ENCODE data around the gene CKAP2.

The CKAP2 gene

DNA sequence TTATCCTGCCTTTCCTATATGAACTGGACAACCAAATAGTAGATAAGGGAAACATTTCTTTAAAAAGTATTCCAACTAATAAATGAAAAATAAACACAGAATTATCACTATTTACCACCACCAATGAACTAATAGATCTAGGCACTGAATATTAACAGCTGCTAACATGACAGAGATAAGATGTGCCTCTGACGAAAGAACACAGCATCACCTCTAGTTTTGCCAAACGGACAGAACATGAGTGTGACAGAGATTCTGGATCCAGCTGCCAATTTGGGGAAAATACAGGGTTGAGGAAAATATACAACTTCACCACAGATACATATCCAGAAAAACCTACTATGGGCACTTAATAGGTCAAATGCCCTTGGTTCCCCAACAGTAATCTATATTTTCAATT, 22.8 kb upstream of the CKAP2 start:
- no peaks in the 10 kb centered on the region for H3K27me3 ChIP-seq (ENCODE audit: insufficient read depth, low read length)
- no peak overlapping the region for H2AFZ ChIP-seq (ENCODE audit: low read depth, low read length)
- H3K36me3 ChIP-seq (ENCODE audit: insufficient read depth, low read length), result peaks cover 57% of the 10 kb centered on the region
- no peak overlapping the region for H3K4me3 ChIP-seq (ENCODE audit: low read length)
- H3K9me3 ChIP-seq (ENCODE audit: low read length), result no peaks in the 10 kb centered on the region
- H3K4me1 ChIP-seq (ENCODE audit: insufficient read depth, low read length), result no peaks in the 10 kb centered on the region

DNA sequence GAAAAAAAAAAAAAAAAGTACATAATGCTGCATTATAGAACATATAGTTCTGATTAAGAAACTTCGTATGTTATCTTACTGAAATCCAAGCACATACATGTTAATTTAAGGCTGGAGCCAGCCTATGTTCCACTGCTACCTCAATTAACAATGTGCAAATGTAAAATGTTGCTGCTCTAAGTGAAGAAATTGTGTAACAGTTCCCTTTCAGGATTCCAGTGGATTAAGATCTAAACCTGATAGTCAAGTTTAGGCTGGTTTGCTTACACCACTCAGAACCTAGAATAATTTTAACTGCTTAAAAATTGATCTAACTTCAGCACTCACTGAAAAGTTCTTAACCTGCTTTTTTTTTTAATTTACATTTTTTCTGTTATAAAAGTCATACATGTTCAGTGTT, 9.0 kb upstream of the CKAP2 start:
- peaks cover 12% of the 10 kb centered on the region for H3K36me3 ChIP-seq (ENCODE audit: insufficient read depth, low read length)
- no peaks in the 10 kb centered on the region for H3K9me3 ChIP-seq (ENCODE audit: low read length)
- H2AFZ ChIP-seq (ENCODE audit: low read depth, low read length), result no peak overlapping the region
- peaks cover 8% of the 10 kb centered on the region for H3K4me1 ChIP-seq (ENCODE audit: insufficient read depth, low read length)
- no peaks in the 10 kb centered on the region for H3K27me3 ChIP-seq (ENCODE audit: insufficient read depth, low read length)
- H3K4me3 ChIP-seq (ENCODE audit: low read length), result no peak overlapping the region

DNA sequence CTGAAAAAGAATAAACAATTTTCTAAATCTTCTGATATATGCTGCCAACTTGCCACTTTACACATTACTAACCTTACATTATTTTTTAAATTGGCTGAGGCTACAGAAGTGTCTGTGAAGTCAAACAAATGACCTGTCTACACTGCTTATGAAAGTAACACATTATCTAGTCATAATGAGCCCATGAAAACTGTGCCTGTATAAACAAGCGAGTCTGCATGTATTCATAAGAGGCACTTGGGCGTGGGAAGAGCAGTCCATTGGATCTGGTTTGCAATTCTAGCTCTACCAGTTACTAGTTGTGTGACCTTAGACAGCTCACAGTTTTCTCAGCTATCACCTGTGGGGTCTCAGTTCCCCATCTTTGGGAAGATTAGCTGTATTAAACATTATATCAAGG, 7.9 kb upstream of the CKAP2 start:
- Histone ChIP-seq H3K4me3 (ENCODE audit: low read length) (no peak overlapping the region), H3K9me3 (ENCODE audit: low read length) (no peaks in the 10 kb centered on the region), H3K27me3 (ENCODE audit: insufficient read depth, low read length) (no peaks in the 10 kb centered on the region), H2AFZ (ENCODE audit: low read depth, low read length) (no peak overlapping the region), H3K36me3 (ENCODE audit: insufficient read depth, low read length) (peaks cover 3% of the 10 kb centered on the region), H3K4me1 (ENCODE audit: insufficient read depth, low read length) (peaks cover 8% of the 10 kb centered on the region)

DNA sequence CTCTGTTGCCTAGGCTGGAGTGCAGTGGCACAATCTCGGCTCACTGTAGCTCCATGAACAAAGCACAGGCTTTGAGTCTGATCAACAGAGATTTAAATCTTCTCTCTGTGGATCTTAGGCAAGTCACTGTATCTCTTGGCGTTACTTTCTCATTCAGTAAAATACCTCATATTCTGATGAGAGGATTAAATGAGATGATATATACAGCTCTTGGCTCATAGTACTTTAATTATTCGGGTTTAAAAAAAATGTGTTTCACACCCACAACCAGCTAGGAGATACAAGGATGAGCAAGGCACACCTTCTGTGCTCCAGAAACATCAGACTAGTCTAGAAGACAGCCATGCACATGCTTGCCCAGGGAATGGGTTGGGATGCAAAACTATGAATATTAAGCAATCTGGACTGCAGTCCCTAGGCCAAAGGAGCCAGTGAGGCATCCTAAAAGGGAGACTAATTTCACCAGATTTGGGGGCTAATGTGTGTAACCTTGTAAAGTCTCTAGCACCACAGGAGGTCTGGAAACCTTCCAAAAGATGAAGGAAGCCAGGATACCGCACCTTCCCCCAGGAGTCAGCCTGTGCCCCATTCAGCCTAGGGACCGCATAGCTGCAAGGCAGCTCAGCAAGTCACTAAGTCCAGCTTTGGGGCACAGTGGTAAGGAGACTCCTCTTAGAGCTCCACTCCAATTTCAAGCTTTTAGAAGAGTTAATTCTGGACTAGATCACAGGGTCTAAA, 7.3 kb upstream of the CKAP2 start:
- no peak overlapping the region for H3K4me3 ChIP-seq (ENCODE audit: low read length)
- H3K36me3 ChIP-seq (ENCODE audit: insufficient read depth, low read length), result peaks cover 3% of the 10 kb centered on the region

DNA sequence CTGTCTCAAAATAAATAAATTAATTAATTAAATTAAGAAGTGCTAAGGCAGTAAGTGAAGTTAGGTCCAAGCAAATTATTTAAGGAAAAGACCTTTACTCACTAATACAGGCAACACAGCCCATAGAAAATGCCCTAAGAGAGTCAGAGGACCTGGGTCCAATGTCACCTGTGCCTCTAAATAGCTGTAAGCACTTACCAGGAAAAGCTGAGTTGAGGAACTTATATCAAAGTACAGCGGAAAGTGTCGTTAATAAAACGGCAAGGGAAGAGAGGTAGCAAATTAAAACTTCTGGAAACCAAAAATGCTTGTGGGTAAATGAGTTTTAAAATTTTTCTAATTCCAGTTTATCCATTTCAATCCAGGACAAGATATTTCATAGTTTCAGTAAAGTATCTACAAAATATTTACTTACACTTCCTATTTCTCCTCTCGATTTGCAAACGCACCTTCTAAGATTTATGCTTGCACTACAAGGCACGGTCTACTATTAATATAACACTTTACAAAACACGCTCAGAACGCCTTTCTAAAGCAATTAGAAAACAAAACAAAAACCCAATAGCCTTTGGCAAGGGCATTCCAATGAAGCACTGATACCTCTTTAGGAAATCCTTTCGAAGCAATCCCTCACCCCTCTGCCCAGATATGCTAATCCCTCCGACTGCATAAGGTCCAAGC, 5.8 kb upstream of the CKAP2 start:
- peak overlapping the region; percentile 71 for H2AFZ ChIP-seq (ENCODE audit: low read depth, low read length)
- H3K27me3 ChIP-seq (ENCODE audit: insufficient read depth, low read length), result no peaks in the 10 kb centered on the region
- peaks cover 3% of the 10 kb centered on the region for H3K36me3 ChIP-seq (ENCODE audit: insufficient read depth, low read length)
- peak overlapping the region; percentile 59 for H3K4me3 ChIP-seq (ENCODE audit: low read length)
- H3K4me1 ChIP-seq (ENCODE audit: insufficient read depth, low read length), result peaks cover 12% of the 10 kb centered on the region
- no peaks in the 10 kb centered on the region for H3K9me3 ChIP-seq (ENCODE audit: low read length)

More for the DNA sequence above, 7.3 kb upstream of the CKAP2 start:
- H2AFZ ChIP-seq (ENCODE audit: low read depth, low read length), result no peak overlapping the region
- peaks cover 8% of the 10 kb centered on the region for H3K4me1 ChIP-seq (ENCODE audit: insufficient read depth, low read length)
- no peaks in the 10 kb centered on the region for H3K27me3 ChIP-seq (ENCODE audit: insufficient read depth, low read length)
- no peaks in the 10 kb centered on the region for H3K9me3 ChIP-seq (ENCODE audit: low read length)

DNA sequence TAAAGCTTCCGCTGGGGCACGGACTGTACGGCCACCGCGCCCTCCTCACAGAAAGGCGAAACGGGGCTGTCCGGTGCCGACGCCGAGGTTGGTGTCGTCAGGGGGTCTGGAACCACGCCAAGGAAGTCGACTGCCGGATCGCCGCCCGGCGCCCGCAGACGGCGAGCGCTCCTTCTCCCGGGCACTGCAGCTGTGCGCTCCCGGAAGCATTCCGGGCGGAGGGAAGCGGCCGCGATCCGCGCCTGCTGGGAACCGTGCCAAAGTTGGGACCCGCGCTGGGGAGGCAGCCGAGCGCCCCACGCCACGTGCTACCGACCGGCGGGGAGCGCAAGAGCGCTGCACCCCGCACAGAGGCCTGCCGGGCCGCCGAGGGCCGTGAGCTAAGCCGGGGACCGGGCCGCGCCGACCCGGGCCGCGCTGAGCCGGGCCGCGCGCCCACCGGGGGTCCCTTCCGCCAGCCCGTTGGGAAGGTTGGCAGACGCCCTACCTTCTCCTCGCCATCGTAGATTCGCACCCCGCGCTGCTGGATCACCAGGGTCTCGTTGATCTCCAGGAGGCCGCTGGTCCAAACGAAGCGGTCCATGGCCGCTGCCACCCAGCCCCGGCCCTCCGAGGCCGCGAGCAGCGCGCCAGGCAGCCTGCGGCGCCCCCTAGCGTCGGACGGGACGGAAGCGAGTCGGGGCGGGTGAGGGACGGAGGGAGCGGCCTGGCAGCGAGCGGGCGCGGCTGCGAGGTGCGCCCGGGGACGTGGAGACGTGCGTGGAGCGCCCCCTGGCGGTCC, 5.1 kb upstream of the CKAP2 start, which contains the start of gene VPS36:
Gene VPS36, minus strand, starts transcription at position 623 of the 781 bp plus-strand sequence. Its CDS starts 40 bp downstream, at position 583.
- peak within 1 kb of the TSS; percentile 71 for H2AFZ ChIP-seq (ENCODE audit: low read depth, low read length)
- no peaks in the 10 kb centered on the region for H3K36me3 ChIP-seq (ENCODE audit: insufficient read depth, low read length)

DNA sequence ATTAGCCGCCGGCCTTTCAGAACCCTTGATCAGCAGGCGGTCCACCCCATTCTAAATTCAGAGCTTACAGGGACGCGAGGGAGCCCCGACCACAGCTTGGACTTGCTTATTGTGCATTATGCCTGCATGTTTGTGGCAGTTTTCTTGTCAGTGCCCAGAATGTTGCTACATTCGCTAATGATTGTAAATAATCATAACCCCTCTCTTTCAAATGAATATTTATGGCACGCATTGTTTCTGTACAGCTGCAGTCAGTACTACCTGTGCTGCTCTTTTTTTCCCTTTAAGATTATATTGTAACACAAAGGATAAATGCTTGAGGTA, 4.5 kb upstream of the CKAP2 start:
- Histone ChIP-seq H3K4me3 (ENCODE audit: low read length) (peak overlapping the region; percentile 28), H3K4me1 (ENCODE audit: insufficient read depth, low read length) (peaks cover 12% of the 10 kb centered on the region), H3K36me3 (ENCODE audit: insufficient read depth, low read length) (no peaks in the 10 kb centered on the region), H3K27me3 (ENCODE audit: insufficient read depth, low read length) (no peaks in the 10 kb centered on the region), H3K9me3 (ENCODE audit: low read length) (no peaks in the 10 kb centered on the region), H2AFZ (ENCODE audit: low read depth, low read length) (no peak overlapping the region)

More for the DNA sequence above, 5.1 kb upstream of the CKAP2 start, which contains the start of gene VPS36:
- Histone ChIP-seq H3K4me3 (ENCODE audit: low read length) (peak within 1 kb of the TSS; percentile 59), H3K4me1 (ENCODE audit: insufficient read depth, low read length) (peaks cover 12% of the 10 kb centered on the region), H3K27me3 (ENCODE audit: insufficient read depth, low read length) (no peaks in the 10 kb centered on the region), H3K9me3 (ENCODE audit: low read length) (no peaks in the 10 kb centered on the region)

DNA sequence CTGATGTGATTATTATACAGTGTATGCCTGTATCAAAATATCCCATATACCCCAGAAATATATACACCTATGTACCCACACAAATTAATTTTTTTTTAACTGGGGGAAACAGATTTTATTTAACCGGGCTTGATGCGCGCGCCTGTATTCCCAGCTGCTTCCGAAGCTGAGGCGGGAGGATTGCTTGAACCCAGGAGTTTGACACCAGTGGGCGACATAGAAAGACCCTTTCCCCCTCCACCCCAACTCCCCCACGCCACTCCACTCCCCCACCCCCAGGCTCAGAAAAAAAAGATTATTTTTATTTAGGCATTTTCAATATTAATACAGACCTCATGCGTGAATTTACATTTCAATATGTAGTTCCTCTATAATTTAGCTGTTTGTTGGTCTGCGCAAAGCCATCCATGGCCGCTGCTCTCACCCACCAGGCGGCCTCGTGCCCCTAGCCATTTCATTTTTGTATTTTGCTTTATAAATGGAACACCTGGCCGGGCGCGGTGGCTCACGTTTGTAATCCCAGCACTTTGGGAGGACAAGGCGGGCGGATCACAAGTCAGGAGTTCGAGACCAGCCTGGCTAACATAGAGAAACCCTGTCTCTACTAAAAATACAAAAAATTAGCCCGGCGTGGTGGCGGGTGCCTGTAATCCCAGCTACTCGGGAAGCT, 4.0 kb upstream of the CKAP2 start:
- H3K27me3 ChIP-seq (ENCODE audit: insufficient read depth, low read length), result no peaks in the 10 kb centered on the region
- no peaks in the 10 kb centered on the region for H3K36me3 ChIP-seq (ENCODE audit: insufficient read depth, low read length)
- H3K4me1 ChIP-seq (ENCODE audit: insufficient read depth, low read length), result peaks cover 15% of the 10 kb centered on the region
- H3K9me3 ChIP-seq (ENCODE audit: low read length), result no peaks in the 10 kb centered on the region
- H3K4me3 ChIP-seq (ENCODE audit: low read length), result peak overlapping the region; percentile 28
- H2AFZ ChIP-seq (ENCODE audit: low read depth, low read length), result no peak overlapping the region

DNA sequence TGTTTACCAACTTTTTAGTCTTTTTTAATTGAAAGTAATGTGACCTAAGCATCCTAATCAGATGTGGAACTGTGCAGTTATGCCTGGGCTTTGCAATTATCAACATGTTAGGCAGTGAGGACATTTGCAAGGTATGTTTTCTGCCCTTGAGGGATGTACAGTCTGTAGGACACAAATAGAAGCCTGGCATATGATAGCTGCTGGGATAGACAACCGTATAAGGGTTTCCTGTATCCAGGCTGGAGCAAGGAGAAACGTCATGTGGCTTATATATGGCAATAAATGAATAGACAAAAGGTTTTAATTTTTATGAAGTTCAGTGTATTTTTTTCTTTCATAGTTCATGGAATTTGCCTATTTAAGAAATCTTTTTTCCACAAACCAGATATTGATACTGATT, 2.8 kb upstream of the CKAP2 start:
- Histone ChIP-seq H3K27me3 (ENCODE audit: insufficient read depth, low read length) (no peaks in the 10 kb centered on the region), H3K4me3 (ENCODE audit: low read length) (no peak overlapping the region), H2AFZ (ENCODE audit: low read depth, low read length) (no peak overlapping the region), H3K9me3 (ENCODE audit: low read length) (no peaks in the 10 kb centered on the region), H3K36me3 (ENCODE audit: insufficient read depth, low read length) (peaks cover 9% of the 10 kb centered on the region), H3K4me1 (ENCODE audit: insufficient read depth, low read length) (peaks cover 27% of the 10 kb centered on the region)

DNA sequence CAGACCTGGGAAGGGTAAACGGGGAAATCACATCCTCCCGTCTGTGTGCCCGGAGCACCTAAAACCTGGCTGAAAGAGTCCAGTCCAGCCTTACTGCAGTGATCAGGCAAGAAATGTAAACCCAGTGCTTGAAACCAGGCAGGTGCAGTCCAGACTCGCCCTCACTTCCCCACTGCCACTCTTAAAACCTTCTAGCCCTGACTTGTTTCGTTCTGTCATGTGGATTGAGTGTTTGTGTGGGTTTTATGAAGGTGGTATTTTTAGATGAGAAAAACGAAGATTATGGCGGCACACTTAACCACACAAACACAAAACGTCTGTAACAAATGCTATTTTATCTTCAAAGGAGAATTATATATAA, 839 bp upstream of the CKAP2 start:
- H2AFZ ChIP-seq (ENCODE audit: low read depth, low read length), result peak overlapping the region; percentile 91
- H3K36me3 ChIP-seq (ENCODE audit: insufficient read depth, low read length), result peaks cover 22% of the 10 kb centered on the region
- H3K4me1 ChIP-seq (ENCODE audit: insufficient read depth, low read length), result peaks cover 23% of the 10 kb centered on the region
- H3K4me3 ChIP-seq (ENCODE audit: low read length), result peak overlapping the region; percentile 88
- no peaks in the 10 kb centered on the region for H3K9me3 ChIP-seq (ENCODE audit: low read length)
- H3K27me3 ChIP-seq (ENCODE audit: insufficient read depth, low read length), result no peaks in the 10 kb centered on the region

DNA sequence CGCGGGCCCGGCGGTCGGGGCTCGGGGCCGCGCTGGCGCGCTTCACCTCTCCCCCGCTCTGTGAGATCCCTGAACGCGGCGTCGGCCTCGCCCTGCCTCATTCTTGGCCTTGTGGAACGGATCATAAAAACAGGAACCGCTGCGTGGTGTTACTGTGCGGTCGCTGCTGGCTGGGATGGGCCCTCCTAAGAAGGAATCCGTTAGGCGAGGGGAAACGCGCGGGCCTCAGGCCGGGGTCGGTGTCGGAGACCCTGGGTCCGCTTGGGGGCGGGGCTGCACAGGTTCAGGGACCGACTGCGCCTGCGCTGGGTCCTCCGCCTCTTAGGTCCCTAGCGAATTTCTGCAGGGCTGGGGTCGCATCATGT, 381 bp downstream of the CKAP2 start:
- peaks cover 22% of the 10 kb centered on the region for H3K4me1 ChIP-seq (ENCODE audit: insufficient read depth, low read length)
- H3K4me3 ChIP-seq (ENCODE audit: low read length), result peak overlapping the region; percentile 88
- H3K36me3 ChIP-seq (ENCODE audit: insufficient read depth, low read length), result peaks cover 30% of the 10 kb centered on the region
- H2AFZ ChIP-seq (ENCODE audit: low read depth, low read length), result peak overlapping the region; percentile 91
- H3K9me3 ChIP-seq (ENCODE audit: low read length), result no peaks in the 10 kb centered on the region
- H3K27me3 ChIP-seq (ENCODE audit: insufficient read depth, low read length), result no peaks in the 10 kb centered on the region

DNA sequence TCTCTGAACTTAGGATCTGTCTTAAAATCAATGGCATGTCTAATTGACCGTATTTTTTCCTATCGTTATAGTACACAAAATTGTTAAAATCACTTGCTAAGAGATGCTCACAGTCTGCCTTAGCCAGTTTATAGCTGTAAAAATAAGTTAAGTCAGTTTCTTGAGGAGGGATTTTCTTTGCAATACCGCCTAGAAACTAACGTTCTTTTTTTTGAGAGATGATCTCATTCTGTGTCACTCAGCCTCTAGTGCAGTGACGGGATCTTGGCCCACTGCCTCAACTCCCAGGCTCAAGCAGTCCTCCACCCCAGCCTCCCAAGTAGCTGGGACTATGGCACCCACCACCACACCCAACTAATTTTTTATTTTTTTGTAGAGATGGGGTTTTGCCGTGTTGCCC, 4.4 kb downstream of the CKAP2 start:
- H3K36me3 ChIP-seq (ENCODE audit: insufficient read depth, low read length), result peaks cover 66% of the 10 kb centered on the region
- no peak overlapping the region for H2AFZ ChIP-seq (ENCODE audit: low read depth, low read length)
- H3K4me1 ChIP-seq (ENCODE audit: insufficient read depth, low read length), result peaks cover 18% of the 10 kb centered on the region
- H3K4me3 ChIP-seq (ENCODE audit: low read length), result no peak overlapping the region
- no peaks in the 10 kb centered on the region for H3K9me3 ChIP-seq (ENCODE audit: low read length)
- H3K27me3 ChIP-seq (ENCODE audit: insufficient read depth, low read length), result no peaks in the 10 kb centered on the region

DNA sequence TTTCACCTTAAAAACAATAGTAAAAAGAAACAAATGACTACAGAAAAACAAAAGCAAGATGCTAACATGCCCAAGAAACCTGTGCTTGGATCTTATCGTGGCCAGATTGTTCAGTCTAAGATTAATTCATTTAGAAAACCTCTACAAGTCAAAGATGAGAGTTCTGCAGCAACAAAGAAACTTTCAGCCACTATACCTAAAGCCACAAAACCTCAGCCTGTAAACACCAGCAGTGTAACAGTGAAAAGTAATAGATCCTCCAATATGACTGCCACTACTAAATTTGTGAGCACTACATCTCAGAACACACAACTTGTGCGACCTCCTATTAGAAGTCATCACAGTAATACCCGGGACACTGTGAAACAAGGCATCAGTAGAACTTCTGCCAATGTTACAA, 6.0 kb downstream of the CKAP2 start:
- Histone ChIP-seq H3K4me3 (ENCODE audit: low read length) (no peak overlapping the region), H3K4me1 (ENCODE audit: insufficient read depth, low read length) (peaks cover 15% of the 10 kb centered on the region), H3K9me3 (ENCODE audit: low read length) (peaks cover under 1% of the 10 kb centered on the region), H3K36me3 (ENCODE audit: insufficient read depth, low read length) (peaks cover 82% of the 10 kb centered on the region), H2AFZ (ENCODE audit: low read depth, low read length) (no peak overlapping the region), H3K27me3 (ENCODE audit: insufficient read depth, low read length) (no peaks in the 10 kb centered on the region)

Data from neuron (in vitro differentiated cells).